ENCODE results near the gene SPANXB1.

DNA sequence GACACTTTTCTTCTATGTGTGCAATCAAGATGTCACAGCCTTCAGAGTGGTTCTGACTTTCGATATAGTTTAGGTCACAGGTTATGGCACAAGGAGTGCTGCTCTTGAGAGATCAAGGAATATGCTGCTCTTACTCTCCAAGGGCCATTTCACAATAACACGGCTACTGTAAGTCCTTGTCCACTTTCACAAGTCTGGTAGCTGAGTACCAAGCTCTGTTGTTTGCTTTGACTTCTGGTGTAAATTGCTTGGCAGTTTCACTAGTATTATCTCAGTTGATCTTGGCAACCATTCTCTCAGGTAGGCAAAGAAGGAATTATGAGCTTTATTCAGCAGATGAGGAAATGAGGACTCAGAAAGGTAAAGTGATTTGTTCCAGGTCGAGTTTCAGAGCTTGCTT is 35.4 kb upstream of the SPANXB1 start:
- TF ChIP-seq, protein P1, sequence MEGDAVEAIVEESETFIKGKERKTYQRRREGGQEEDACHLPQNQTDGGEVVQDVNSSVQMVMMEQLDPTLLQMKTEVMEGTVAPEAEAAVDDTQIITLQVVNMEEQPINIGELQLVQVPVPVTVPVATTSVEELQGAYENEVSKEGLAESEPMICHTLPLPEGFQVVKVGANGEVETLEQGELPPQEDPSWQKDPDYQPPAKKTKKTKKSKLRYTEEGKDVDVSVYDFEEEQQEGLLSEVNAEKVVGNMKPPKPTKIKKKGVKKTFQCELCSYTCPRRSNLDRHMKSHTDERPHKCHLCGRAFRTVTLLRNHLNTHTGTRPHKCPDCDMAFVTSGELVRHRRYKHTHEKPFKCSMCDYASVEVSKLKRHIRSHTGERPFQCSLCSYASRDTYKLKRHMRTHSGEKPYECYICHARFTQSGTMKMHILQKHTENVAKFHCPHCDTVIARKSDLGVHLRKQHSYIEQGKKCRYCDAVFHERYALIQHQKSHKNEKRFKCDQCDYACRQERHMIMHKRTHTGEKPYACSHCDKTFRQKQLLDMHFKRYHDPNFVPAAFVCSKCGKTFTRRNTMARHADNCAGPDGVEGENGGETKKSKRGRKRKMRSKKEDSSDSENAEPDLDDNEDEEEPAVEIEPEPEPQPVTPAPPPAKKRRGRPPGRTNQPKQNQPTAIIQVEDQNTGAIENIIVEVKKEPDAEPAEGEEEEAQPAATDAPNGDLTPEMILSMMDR (IDR thresholded peaks at IDR 0.05) = no peak
- TF ChIP-seq EZH2 (IDR thresholded peaks at IDR 0.05; ENCODE audit: borderline replicate concordance, insufficient read depth, low read depth, low read length, poor library complexity, severe bottlenecking) = no peak
